ENCODE data around the gene INTS13.

DNA sequence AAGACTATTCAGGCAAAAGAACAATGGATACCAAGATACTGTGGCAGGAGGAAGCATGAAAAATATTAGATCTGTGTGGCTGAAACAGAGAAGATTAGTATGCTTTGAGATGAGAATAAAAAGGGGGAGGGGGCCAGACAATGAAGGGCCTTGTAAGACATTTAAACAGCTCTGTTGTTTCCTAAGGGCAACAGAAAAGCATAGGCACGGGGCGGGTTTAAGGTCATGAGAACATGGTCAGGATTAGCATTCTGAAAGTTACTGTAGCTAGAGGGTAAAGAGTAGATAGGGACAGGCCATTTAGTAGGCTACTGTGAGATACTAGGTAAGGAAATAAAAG, 18.6 kb downstream of the INTS13 start:
- TF ChIP-seq EZH2 (IDR thresholded peaks at IDR 0.05) = no peak
- TF ChIP-seq POLR2AphosphoS5 (IDR thresholded peaks at IDR 0.05; ENCODE audit: borderline replicate concordance, low read depth, low read length) = no peak
